Fibroblast of villous mesenchyme (primary cell): ENCODE measurements around the gene TGM2. TPM values are rescaled to one million over a fixed set of nuclear protein-coding genes. Genes with fewer than 3 reads are reported as not detected.

Experiments
- DNase-seq: peaks from one replicate; pipeline ENCODE4 v3.0.0-alpha.2; 2010; ENCODE audit warnings: low read depth
- H3K4me3 ChIP-seq: 2 replicates; pipeline ENCODE4 v1.5.1; 2011; ENCODE audit warnings: low read depth, mild to moderate bottlenecking, low read length
- total RNA-seq: library from RNA; depleted of rRNA; stranded (reverse); fragments of >200 nt; gene quantifications from 2 replicates; pipeline ENCODE4 v1.2.3, GENCODE V29; 2012
- TF ChIP-seq, protein P1 (sequence below): IDR thresholded peaks from 2 replicates; pipeline ENCODE4 v1.5.1; 2012; ENCODE audit warnings: low read depth, mild to moderate bottlenecking, low read length; ENCODE audit not compliant: insufficient read depth

Gene TGM2
- total RNA-seq, 1 donor, result 2,020 TPM

DNA sequence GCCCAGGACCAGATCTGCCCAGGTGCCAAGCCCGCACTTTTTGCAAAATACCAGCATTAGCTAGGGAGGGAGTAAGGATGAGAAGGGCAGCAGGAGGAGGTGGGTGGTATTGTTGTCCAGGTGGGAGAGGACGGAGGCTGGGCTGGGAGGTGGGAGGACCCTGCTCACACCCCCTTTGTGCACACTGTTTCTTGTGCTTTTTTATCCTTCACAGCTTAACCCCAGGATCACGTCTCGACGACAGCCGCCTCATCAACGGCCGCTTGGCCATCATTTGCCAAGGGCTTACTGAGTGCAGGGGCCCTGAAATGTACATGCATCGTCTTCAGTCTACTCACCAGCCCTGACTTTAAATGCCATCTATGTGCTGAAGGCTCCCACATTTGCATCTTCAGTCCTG lies 12.1 kb upstream of the TGM2 start:
- DNase-seq, result no peak
- H3K4me3 ChIP-seq, result no peak overlapping the region
- TF ChIP-seq, protein P1, sequence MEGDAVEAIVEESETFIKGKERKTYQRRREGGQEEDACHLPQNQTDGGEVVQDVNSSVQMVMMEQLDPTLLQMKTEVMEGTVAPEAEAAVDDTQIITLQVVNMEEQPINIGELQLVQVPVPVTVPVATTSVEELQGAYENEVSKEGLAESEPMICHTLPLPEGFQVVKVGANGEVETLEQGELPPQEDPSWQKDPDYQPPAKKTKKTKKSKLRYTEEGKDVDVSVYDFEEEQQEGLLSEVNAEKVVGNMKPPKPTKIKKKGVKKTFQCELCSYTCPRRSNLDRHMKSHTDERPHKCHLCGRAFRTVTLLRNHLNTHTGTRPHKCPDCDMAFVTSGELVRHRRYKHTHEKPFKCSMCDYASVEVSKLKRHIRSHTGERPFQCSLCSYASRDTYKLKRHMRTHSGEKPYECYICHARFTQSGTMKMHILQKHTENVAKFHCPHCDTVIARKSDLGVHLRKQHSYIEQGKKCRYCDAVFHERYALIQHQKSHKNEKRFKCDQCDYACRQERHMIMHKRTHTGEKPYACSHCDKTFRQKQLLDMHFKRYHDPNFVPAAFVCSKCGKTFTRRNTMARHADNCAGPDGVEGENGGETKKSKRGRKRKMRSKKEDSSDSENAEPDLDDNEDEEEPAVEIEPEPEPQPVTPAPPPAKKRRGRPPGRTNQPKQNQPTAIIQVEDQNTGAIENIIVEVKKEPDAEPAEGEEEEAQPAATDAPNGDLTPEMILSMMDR, result no peak

DNA sequence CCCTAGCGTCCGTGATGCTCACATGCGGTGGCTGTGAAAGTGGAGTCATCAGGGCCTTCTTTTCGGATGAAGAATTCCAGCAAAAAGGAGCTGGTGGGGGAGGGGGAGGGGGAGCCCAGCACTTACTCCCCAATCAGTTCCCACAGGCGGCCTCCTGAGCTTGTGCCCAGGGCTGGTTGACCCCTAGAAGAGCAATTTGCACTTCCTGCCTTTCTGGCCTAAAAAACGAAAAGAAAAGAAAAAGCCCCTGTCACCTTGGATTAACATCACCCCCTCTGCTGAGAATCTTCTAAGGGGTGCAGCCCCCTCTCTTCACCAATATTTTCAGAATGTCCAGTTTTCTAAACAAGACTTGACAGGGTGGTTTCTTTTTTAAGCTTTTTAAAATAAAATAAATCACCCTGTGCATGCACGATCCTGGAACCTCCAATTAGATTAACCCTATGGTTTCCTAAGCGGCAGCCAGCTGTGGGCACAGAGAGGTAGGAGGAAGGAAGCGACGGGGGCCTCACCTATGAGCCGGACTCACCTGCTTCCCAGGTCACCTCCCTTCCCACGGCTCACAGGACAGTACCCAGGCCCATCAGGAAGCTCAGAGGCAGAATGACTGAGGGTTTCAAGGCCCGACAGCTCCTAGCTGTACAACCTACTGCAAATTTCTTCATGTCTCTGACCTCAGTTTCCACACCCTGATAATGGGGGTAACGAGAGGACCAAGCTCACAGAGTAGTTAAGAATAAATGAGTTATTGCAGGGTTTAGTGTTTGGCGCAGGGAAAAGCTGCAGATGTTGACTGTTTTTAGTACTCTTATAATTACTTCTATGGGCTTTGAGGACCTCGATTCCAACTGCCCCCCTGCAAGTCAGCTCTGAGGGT lies 10.5 kb upstream of the TGM2 start:
- no peak for DNase-seq
- H3K4me3 ChIP-seq, result no peak overlapping the region
- TF ChIP-seq, protein P1, result no peak

DNA sequence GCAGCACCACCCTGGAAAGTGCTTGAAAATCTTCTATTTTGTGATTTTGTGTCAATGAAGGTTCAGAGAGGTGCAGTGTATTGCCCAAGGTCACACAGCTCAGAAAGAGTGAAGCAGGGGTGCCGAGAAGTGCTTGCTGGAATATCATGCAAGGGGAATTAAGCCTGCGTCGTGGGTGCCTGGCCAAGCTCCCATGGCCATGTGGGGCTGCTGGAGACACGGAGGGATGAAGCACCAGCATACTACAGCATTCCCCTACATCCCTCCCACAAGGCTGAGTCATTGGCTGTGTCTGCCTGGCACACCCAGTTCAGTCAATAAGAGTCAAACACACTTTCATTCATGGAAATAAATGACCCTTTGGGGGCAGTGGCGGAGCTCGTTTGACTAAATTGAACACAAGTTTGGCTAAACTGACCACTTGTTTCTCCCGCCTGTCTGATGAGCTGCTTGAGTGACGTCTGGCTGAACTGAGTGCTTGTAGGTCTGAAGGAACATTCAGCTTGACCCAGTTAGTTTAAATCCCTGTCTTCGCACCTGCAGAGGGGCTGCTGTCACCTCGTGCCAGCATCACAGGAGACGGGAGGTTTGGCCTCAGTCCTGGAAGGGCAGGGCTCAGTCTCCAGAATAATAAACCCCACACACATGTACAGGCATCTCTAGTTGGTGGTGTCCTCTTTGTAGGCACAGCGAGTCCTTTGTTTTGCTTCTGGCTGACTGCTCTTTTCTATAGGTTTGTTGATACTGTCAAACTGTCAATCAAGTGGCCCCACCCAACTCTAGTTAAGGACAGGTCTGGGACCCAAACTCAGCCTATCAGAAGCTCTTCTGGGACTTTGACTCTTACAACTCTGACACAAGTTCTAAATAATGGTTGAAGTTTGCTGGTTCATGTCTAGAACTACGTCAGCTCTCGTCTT lies 8.4 kb upstream of the TGM2 start:
- TF ChIP-seq, protein P1, result no peak
- H3K4me3 ChIP-seq, result no peak overlapping the region
- peak; percentile 86 for DNase-seq

DNA sequence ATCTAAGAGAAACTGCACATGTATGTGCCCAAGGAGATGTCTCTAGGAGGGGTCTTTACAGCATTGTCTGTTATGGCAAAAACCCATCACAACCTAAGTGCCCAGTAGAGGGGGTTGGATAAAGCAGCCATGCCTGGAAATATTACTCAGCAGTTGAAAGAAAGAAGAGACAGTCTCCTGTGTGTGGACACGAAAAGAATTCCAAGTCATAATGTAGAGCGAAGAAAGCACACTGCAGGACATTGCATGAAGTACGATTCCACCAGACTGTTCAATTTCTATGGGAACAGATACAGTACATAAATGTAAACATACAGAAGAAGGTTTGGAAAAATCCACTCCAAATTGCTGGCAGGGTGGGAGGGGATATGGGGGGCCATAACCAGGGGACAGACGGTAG lies 7.3 kb upstream of the TGM2 start:
- no peak for DNase-seq
- no peak overlapping the region for H3K4me3 ChIP-seq
- TF ChIP-seq, protein P1, result peak; percentile 51

DNA sequence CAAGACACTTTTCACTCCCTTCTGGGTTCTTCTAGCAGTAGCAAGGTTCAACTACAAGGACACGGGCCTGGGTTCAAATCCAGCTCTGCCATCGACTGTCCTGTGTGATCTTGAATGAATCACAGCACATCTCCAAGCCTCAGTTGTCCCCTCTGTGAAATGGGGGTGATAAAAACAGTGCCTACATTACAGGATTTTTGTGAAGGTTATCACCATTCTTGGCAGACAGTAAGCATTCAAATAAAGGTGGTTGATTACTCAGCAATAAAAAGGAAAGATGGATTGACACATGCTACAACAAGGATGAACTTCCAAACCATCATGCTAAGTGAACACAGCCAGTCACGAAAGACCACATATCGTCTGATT lies 6.6 kb upstream of the TGM2 start:
- TF ChIP-seq, protein P1, result no peak
- no peak for DNase-seq
- no peak overlapping the region for H3K4me3 ChIP-seq

DNA sequence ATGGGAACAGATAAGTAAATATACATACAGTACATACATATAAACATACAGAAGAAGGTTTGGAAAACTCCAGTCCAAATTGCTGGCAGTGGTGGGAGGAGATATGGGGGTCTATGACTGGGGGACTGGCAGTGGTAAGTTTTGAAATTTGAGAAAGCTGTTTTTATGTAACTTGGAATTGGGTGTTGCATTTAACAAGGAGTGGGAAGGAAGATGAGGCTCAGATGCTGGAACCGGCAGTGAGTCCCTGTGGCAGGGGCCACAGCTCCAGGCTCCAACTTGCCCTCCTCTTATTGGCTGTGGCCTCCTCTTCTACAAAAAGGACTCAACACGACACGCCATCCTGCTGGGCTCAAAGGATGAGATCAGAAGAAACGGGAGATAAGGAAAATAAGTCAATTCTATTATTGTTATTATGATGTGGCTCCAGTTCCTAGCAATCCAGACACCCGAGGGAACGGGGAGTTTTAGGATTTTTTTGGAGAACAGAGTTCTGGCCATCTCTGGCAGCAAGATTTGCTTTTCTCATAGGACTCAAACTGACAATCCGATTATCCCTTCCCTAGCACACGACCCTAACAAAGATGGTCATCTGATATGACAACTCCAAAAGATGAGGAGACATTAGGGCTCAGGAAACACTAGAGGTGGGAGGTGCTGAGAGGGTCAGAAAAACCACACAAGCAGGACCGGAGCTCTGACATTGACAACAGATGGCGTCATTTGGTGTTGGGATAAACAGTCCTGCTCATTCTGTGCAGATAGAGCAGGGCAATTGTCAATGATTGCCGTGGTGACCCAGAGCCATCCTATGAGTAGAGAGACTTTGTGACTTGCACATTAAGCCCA lies 6.0 kb upstream of the TGM2 start:
- DNase-seq, result peak; percentile 75
- TF ChIP-seq, protein P1, result no peak
- no peak overlapping the region for H3K4me3 ChIP-seq
